GM19467 (cell line): ENCODE data around the gene SRGAP2B.
"Not testable (repeated sequence)": the region's sequence is repeated elsewhere in the genome, so short reads cannot be mapped to it uniquely, and the experiment has no call there.

Experiments
- ATAC-seq: cut with Tn5 transposase; IDR thresholded peaks from one replicate; pipeline ENCODE4 v1.9.1; 2021; ENCODE audit warnings: mild to moderate bottlenecking, moderate library complexity; ENCODE audit not compliant: unreplicated experiment

The SRGAP2B gene

GRCh38 chr1:145093517-145094149 lies 1.5 kb downstream of the SRGAP2B start:
- not testable (repeated sequence) for ATAC-seq

DNA sequence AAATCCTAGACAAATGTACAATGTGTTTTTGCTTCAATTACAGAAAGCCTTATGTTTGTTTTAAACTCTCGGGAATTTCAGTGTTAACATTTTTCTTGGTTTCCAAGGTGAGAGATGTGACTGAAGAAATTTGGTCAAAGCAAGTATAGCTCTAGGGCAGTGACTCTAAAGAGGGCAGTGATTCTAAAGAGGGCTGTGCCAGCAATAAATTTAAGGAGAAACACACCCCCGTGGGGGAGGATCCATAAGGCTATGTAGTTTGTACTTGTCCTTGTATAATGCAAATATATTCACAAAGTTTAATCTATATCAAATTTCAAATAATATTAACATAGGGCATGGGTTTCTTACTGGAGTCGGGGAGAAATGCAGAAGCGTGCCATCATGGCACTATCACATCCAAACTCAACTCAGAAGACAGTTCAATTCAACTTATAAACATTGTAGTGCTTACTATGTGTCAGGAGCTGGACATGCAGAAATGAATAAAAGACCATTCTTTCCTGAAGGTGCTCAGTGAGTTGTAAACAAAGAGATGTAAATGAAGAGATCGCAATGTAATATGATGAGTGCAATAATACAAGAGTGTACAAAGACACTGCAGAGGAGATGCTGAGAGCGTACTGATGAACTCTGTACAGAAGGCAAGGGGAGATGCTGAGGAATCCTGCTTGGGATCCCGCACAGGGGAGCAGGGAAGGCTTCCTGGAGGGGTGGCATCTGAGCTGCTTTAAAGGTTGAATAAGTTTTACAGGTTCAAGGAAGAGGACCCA lies 12.5 kb downstream of the SRGAP2B start:
- ATAC-seq = not testable (repeated sequence)

GRCh38 chr1:145080193-145080592 lies 14.9 kb downstream of the SRGAP2B start:
- ATAC-seq = not testable (repeated sequence)

GRCh38 chr1:145079737-145080136 lies 15.4 kb downstream of the SRGAP2B start:
- ATAC-seq = not testable (repeated sequence)

DNA sequence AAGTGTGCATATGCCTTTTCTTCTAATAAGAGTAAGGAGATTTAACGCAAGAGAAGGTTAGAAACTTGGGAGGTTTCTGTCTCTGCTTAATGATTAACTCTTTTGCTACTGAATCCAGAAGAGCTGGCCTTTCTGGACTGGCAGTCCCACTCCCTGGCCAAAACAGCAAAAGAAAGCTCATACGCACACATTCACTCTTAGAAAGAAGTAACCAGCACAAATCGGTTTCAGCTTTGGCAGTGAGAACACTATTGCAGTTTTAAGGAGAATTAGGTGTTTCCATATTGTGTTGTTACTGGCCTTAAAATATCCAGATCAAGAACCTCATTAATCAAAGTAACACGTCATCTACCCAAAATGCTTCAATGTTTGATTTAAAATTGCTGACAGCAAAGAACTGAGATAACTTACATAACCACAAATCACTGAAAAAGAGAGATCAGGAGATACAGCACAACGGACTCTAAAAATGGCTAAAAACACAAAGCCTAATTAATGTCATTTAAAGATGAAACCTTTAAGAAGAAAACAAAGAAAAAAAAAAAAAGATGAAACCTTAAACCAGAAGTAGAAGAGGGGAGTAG lies 16.2 kb downstream of the SRGAP2B start:
- ATAC-seq = not testable (repeated sequence)

GRCh38 chr1:145077872-145078786 lies 17.0 kb downstream of the SRGAP2B start:
- not testable (repeated sequence) for ATAC-seq

GRCh38 chr1:145076877-145077276 lies 18.3 kb downstream of the SRGAP2B start:
- ATAC-seq = not testable (repeated sequence)

GRCh38 chr1:145074021-145074559 lies 21.0 kb downstream of the SRGAP2B start:
- not testable (repeated sequence) for ATAC-seq

DNA sequence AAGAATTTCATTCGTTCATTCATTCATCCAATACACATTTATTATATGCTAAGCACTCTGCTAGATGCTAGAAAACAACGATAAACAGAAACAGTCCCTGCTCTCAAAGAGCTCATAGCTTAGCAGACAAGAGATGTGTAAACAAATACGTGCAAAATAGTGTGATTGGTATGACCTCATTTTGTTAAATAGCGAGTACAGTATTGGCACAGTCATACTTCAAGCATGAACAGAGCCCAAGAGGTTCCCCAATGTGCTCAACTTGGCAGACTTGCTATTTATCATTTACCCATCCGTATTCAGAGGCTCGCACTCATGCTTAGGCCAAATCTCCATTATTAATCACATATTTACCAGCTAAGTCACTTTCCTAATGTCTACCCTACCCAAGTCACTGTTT lies 23.6 kb downstream of the SRGAP2B start:
- ATAC-seq = not testable (repeated sequence)

DNA sequence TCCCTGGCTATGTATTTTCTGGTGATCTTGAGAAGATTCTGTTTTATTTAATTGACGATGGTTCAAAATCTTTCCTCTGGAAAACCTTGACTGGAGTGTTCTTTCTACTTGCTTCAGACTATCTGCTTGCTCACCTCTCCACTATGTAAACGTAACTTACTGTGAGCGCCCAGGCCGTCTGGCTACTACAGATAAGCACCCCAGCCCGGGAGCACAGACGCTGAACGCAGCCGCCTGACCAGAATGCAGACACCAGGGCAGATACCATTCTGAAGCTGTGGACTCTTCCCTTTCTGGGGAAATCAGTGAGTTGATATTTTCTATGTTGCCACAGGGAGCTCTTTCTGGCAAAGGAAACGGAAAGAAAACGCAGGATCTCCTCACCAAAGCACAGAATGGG lies 28.6 kb downstream of the SRGAP2B start:
- not testable (repeated sequence) for ATAC-seq

GRCh38 chr1:145065194-145065826 lies 29.8 kb downstream of the SRGAP2B start:
- peak; percentile 63 for ATAC-seq

GRCh38 chr1:145063941-145064648 lies 31.0 kb downstream of the SRGAP2B start:
- not testable (repeated sequence) for ATAC-seq

GRCh38 chr1:145063285-145063684 lies 31.8 kb downstream of the SRGAP2B start:
- ATAC-seq = not testable (repeated sequence)

GRCh38 chr1:145058184-145058583 lies 36.9 kb downstream of the SRGAP2B start:
- ATAC-seq = not testable (repeated sequence)

DNA sequence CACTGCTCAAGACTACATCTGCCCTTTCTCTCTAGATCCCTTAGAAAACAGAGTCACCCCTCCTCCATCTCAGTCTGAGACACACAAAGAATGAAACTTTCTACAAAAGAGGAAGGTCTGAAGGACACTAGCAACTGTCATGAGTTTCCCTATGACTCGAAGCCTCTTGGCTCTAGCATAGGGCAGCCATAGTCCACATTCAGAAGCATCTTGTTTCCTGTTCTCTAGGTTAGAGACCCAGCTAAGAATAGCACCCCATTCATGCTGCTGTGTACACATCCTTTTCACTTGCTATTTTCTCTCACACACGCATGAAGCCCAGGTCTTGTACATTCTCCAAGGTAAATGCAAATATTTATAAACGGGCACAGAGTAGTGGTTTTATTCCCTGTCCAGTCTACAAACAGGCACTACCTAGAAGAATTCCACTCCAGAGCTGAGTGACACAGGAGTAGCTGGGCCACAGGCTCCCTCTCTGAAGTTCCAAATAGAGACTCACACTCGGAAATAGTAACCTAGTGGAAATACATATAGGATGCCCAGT lies 39.8 kb downstream of the SRGAP2B start:
- peak; percentile 98 for ATAC-seq

- ATAC-seq = not testable (repeated sequence)
Measured at GRCh38 chr1:145053428-145053827, 41.7 kb downstream of the SRGAP2B start.

DNA sequence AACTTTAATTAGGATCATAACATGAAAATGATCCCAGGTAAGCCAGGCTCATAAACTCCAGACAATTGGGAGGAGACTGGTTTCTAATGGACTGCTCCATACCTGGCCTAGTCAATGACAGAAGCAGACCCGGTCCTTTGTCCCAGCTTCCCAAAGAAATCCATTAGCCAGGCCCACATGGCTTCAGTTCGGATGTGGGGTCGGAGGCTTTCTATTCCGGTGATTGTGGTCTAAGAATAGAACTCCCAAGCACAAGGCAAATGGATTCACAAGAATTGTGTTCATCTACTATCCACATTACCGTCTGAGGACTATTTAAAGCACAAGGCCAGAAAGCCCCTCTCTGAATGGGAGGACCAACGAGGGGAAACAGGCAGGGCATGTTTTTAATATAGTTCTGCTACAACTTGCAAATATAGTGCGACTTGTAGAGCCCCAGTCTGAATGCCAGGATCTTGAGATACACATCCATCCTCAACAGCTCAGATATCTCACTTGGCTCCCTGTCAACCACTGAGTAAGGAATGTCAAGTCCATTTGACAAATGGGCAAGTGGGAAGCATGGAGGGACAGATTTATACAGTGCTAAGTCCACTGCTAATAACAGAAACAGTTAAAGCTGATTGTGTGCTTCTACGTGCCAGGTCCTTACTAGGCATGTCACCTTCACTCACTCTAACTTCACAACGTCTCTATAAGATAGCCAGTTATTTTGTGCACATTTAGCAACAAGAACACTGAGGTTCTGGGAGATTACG lies 42.9 kb downstream of the SRGAP2B start:
- ATAC-seq = not testable (repeated sequence)

DNA sequence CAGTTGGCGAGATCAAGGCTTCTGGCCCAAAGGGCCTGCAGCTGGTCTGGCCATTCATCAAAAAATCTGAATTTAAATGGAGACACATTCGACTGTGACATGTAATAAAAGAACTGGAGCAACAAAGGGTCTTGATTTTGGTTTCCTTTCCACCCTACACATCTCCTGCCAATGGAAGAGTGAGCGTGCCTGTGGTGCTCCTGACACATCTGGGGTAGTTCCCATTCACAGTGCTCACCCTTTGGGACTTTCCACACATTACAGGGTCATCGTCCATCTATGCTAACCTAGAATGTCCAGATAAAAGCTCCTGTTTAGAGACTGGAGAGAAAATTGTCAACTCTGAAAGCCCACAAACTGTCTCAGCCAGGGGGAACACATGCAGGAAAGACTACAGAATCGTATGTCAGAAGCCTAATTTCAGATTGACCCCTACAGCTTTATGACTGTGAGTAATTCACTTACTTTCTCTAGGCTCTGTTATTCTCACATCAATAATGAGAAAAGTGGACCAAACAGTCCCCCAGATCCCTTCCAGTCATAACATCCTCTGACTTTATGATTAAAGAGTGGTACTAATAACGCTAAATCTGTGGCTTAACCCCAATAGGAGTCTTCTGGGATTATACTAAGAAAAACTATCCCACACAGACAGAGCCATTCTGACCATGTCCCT lies 46.8 kb downstream of the SRGAP2B start:
- ATAC-seq = not testable (repeated sequence)
